Measurements from ENCODE around the gene UNC80.

Gene UNC80

DNA sequence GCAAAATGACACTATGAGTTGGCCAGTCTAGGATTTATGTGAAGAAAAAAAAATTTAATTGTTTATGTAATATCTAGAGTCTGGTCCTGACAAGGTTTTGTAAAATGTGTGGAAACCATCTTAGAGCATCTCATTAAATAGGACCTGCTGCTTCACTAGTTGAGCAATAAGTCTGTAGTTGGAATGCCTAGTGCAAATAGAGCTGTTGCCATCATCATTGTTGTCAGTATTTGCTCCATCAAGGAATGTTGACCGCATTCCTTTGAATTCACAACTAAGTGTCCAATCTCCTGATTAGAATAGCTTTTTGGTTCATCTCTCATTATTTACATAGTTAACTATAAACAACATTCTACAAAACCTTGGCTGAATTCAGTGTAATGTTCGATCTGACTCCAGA, 198.6 kb downstream of the UNC80 start:
- DNase-seq (ENCODE audit: low spot score), result no peak

DNA sequence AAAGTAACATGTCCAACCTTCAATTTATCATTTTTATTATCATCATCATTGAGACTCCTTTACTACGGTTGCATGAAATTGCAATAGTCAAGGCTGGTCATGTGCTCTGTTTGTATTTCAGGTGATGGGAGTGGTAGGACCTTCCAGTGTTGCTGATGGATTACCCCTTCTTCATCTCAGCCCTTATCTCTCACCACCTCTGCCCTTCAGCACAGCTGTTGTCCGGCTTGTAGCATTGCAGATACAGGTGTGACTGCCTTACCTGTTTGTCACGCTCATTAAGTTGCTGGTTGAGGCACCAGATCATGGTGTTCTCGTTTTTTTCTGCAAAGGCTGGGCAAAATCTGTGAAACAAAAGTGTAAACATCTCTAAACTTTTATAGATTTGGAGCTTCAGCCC, 199.1 kb downstream of the UNC80 start:
- no peak for DNase-seq (ENCODE audit: low spot score)

DNA sequence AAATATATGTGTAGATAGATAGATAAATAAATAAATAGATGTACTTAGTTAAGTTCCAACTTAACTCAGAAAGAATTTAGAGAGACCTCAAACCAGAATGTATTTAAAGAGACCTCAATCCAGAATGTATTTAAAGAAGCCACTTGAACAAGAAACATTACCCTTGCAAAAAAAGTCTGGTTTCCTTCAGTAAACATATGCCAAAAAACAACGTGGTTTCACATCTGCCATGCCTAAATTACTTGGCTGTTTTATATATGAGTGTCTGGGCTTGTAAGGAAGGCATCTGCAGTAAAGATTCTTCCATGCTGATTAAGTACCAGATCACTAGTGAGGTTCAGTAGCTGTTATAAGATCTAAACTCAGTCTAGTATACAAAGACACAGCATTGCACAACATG, 201.7 kb downstream of the UNC80 start:
- DNase-seq (ENCODE audit: low spot score), result no peak

DNA sequence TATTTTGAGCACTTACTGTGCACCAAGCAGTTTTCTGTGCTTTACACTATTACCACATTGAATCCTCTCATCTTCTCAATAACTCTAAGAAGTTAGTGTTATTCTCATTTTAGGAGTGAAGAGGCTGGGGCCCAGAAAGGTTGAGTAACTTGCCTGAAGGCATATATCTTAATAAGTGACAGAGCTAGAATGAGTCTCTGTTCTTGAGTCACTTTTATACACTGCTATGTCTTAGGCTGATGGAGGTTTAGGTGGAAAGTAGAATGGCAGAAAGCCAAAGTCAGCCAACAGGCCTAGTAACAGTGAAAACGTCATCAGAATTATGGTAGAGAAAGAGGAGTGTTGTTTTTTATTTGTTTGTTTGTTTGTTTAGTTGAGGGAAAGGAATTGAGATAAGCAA, 202.9 kb downstream of the UNC80 start:
- DNase-seq (ENCODE audit: low spot score), result no peak

DNA sequence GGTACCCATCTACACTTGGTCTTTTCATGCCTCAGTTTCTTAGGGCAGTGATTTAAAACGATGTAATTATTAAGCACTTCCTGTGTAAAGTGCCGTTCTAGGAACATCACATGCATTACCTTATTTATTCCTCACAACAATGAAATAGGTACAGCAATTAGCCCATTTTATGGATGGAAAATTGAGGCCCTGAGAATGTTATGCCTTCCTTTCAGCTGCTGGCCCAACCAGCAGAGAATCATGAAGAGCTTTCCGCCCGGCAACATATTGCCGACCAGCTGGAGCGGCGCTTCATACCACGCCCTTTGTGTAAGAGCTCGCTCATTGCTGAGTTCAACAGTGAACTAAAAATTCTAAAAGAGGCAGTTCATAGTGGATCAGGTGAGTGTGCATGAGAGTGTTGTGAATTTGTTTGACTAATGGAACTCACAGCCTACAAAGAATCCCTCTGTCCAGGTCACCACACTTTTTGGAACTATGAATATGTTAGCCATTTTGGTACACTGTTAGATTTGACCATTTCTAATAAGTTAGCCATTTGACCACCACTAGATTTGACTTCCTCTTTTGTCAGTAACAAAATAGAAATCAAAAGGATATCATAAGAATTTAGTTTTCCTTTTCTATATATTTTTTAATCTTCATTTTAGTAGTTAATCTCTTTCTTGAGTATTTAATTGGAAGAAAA, 205.2 kb downstream of the UNC80 start:
- DNase-seq (ENCODE audit: low spot score), result no peak

DNA sequence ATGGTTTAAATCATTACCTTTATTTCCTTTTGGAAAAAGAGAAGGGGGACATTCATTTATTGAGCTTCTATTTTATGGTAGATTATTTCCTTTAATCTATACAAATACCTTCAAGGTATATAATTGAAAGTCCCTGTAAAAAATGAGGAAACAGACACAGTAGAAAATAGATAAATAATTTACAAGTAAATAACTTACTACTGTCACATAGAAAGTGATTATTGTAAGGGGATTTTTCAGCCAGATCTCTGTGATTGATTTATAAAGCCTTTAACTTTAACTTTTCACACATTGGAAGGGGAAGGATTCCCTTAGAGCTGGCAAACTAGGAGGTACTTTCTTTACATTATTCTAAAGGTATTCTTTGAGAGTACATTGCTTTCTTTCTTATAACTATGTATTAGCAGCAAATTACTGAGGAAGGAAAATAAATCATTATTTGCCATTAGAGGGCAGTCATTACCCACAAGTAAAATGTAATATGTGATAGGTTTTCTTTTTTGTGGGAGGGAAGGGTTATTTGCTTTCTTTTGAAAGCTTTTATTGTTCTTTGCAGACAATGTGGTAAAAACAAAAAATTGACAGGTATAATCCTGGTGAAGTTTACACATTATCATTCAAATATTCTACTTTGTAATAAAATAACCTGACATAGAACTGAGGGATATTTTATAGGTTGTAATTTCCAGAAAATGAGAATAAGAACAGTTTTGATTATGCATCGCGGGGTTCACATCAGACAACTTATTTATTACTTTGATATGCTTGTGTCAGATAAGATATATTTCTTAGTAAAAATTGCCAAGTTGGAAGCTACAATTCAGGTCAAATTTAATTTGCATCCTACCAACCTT, 206.0 kb downstream of the UNC80 start:
- DNase-seq (ENCODE audit: low spot score), result peak; percentile 9

DNA sequence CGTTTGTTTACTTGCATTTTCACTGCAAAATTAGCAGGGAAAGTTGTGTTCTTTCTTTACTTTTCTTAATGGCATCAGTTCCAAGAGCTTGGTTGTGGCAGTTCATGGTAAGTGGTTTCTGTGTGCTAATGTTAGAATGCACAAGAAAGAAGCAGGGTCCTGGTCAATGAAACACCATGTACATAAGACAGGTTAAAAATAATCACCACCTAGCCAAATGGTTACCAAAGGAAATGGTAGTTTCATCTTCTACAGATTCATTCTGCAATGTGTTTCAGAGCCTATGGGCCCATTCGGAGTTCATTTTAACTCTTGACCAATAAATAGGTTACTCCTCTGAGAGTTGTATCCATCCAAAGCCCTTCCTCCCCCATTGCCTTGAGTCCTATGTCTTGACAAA, 212.7 kb downstream of the UNC80 start:
- DNase-seq (ENCODE audit: low spot score), result no peak

DNA sequence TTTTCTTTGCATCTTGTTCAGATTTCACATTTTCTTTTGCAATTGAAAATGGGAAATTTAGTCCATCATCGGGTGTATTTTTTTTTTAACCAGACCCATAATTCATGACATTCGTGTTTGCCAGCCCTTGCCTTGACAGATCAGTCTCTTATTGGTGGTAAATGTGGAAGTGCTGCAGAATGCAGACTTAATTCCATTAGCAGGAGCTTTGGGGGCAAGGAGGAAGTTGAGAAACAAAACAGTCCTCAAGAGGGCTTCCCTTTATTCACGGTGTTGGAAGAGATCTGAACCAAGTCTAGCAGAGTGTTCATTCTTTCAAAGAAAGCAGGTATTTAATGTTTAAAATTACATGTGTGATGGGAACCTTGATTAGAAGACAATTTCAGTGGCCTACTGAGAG, 214.2 kb downstream of the UNC80 start:
- no peak for DNase-seq (ENCODE audit: low spot score)

DNA sequence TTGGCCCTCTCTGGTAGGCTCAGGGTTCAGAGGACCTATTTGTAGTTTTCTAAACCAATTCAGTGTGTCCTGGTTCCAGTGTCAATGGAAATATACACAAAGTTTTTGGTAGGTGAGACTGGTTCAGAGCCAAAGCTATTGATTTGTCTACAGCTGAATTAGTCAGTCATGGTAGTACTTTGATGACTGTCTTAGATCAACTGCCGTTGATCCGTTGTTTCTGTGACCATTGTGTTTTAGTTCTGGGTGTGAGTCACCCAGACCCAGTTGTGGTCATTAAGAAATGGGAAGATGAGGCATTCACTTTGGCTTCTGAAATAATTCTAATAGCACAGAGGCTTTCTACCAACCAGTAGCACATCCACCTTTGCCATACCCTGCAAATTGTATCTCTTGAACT, 214.8 kb downstream of the UNC80 start:
- DNase-seq (ENCODE audit: low spot score), result no peak

DNA sequence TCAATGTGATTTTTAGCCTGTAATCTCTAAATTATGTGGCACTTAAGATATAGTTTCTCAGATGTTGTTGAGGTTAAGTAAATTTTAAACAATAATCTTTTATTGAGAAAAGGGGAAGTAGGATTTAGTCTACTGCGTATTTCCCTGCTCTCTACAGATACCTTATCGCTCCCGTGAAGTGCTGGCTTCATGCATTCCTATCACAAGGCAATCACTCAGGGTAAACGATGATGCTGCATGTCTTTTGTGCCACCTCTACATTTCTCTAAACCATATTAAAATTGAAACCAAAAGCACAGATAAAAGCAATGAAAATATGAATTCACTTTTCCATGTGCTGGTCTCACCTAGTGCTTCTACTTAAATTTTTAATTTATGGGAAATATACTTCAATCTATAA, 216.4 kb downstream of the UNC80 start:
- no peak for DNase-seq (ENCODE audit: low spot score)

DNA sequence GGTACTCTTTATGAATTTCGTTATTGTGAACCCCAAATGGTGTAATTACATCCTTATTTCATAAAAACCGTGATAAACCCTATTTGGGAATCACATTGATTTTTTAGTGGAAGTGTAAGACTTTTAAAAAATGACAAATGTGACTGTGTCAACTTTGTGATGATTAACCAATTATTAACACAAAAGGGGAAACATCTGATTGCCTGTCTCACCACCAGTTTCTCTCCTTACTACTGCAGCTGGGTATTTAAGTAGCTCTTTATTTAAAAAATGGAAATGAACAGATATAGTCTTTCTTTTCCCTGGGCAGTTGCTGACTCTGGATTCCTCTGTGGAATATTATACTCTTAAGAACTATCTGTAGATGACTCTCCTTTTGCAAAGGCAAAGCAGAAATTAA, 219.2 kb downstream of the UNC80 start:
- DNase-seq (ENCODE audit: low spot score), result no peak

DNA sequence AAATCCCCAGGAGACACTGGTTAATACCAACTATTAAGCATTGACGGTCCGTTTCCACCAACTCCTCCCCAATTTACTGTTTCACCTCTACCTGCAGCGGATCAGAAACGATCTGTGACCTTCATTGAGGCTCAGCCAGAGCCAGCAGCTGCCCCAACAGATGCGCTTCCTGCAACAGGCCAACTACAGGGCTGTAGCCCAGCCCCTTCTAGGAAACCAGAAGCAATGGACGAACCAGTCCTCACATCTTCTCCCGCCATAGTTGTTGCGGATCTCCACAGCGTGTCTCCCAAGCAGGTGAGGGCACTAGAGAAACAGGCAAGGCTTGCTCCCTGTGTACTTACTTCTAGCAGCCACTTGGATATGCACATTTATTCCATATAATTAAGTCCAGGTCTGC, 222.3 kb downstream of the UNC80 start:
- DNase-seq (ENCODE audit: low spot score), result no peak

DNA sequence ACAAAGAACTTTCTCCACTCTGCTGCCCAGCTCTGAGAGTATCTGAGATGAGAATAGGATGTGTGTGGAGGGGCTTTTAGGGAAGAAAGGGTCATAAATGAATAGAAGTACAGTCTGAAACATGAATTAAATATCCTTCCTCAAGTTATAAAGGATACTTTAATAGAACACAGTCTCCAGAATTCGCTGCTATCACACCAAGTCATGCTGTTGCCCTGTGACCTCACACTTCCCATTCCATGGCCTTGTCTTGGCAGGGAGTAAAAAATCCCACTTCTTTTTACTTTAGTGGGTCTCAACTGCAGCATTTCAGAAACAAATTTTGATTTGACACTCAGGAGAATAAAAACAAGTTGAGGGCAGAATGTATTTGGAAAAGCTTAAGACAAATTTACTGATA, 227.0 kb downstream of the UNC80 start:
- no peak for DNase-seq (ENCODE audit: low spot score)

DNA sequence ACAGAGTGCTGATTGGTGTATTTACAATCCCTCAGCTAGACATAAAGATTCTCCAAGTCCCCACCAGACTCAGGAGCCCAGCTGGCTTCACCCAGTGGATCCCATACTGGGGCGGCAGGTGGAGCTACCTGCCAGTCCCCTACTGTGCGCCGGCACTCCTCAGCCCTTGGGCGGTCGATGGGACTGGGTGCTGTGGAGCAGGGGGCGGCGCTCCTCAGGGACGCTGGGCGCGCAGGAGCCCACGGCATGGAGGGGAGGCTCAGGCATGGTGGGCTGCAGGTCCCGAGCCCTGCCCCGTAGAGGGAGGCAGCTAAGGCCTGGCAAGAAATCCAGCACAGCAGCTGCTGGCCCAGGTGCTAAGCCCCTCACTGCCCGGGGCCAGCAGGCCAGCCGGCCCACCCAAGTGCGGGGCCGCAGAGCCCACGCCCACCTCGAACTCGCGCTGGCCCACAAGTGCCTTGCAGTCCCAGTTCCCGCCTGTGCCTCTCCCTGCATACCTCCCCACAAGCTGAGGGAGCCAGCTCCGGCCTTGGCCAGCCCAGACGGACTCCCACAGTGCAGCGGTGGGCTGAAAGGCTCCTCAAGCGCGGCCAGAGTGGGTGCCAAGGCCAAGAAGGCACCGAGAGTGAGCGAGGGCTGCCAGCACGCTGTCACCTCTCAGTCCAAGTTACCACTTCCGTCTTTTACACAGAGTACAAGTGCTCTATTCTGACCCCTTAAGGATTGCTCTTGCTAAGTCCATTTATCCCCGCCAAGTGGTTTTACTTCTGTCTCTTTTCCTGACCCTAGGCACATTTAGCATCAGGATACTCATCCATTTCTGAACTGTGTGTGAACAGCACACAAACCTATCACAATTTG, 229.1 kb downstream of the UNC80 start:
- no peak for DNase-seq (ENCODE audit: low spot score)

DNA sequence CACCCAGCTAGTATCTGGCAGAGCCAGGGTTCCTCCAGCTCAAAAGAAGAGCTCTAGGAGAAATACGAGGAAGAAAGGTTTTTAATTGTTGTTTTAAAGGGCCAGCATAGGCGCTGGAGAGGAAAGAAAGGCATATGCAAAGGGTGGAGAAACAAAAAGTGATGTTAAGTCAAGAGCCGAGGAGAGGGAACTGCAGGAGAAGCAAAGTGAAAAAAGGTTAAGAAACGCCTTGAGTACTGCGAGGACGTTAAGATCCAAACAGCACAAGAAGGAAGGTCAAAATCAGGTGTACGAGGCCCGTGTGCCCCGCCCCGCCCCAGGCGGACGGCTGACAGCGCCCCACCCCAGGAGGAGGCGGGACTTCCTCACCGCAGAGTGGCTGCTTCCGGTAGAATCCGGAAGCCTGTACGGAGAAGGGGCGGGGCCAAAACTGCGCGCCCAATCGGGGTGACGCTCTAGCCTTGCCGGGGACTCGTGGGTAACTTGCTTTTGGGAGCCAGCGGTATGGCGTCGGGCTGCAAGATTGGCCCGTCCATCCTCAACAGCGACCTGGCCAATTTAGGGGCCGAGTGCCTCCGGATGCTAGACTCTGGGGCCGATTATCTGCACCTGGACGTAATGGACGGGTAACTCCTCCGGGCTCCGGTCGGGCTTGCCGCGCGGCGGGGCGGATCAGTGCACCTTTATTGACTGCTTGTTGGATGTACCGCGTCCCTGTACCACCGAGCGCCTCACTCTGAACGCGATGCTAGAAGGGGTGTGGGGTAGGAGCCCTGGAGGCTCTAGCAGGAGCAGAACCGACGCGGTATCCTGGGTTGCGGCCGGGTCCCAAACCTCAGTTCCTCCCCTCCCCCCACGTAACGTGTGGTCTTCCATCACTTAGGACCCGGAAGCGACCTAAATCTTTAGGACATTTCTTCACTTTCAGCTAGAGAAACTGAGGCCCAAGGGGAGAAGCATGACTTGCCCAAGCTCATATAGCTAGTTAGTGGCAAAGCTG, 230.8 kb downstream of the UNC80 start, which contains the start of gene RPE:
Gene RPE, plus strand, starts transcription at position 481 of the 1,000 bp plus-strand sequence. Its CDS starts 24 bp downstream, at position 505.
- DNase-seq (ENCODE audit: low spot score), result peak; percentile 93

DNA sequence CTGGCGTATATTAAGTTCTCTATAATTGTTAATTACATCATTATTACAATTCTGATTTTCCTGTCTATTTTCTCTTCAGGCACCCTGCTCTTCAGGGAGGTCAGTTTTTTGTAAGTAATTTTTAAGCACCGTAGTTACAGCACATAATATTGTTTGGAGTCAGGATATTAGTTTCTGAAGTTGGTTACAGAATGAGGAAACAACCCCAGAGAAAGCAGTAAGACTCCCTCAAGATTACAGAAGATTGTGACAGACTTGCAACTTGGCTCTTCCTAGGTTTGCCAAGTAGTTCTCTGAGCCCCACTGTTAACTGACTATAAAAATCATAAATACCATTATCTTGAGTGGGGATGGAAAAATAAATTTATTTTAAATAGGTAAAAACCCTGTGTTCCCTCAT, 231.7 kb downstream of the UNC80 start:
- DNase-seq (ENCODE audit: low spot score), result peak; percentile 6

DNA sequence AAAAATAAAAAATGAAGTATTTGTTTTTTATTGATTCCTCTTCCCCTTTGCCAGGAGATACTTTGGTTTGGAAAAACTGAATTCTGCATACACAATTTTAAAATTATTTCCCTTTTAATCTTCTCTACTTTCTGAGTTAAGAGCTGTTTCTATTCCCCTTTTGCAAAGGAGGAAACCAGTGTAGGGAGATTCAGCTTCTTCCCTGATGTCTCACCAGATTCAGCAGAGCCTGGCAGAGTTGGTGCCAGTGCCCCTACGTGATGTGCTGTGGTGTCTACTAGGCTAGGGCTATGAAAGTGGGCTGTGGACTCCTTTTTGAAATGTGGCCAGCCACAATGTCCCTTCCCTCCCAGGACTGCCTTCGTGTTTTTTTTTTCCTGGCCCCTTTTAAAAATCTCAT, 233.2 kb downstream of the UNC80 start:
- DNase-seq (ENCODE audit: low spot score), result peak; percentile 5

DNA sequence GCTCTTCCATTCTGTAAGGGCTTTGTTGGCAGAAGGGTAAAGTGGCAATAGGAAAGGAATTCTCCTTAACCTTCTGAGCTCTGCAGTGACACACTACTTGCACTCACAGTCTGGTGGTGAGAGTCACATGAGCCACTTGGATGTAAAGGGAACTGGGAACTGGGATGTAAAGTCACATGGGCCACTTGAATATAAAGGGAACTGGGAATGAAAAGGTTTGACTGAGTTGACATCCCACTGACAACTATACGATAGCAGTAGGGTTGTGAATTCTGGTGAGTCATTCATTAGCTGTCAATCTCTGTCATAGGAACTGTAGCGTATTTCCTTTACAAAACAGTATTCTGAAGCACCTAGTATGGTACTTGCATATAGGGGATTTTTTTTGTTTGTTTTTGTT, 236.3 kb downstream of the UNC80 start:
- DNase-seq (ENCODE audit: low spot score), result no peak

DNA sequence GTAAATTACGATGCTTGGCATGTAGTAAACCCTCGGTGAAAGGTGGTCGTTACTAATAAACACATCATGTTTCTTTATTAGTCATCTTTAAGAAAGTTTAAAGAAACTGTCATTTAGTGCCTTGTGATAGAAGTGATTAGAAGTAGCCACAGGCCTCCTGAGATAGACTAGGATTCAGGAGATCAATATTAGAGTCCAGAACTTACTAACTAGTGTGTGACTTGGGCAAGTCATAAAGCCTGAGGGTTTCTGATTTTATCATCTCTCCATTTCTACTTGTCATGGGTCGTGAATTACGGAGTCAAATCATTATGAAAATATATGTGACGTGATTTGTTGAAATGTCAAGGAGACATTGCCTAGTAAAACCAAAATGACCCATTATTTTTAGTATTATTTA, 237.5 kb downstream of the UNC80 start:
- no peak for DNase-seq (ENCODE audit: low spot score)

DNA sequence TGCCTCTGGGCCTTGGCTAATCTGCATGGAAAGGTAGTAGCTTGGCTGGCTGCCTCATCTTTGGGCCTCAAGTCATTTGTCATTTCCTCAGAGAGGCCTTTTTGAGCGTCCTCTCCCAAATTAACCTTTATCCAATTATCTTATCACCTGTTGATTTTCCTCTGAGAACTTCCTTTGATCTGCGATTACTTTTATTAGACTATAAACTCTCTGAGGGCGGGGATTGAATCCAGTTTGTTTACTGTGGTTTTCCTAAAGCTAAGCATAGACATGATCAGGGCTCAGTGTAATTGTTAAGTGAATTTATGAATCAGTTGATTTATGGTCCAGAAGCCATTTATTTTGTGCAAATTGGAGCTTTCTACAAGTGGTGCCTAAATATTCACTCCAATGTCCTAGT, 238.3 kb downstream of the UNC80 start:
- DNase-seq (ENCODE audit: low spot score), result no peak

DNA sequence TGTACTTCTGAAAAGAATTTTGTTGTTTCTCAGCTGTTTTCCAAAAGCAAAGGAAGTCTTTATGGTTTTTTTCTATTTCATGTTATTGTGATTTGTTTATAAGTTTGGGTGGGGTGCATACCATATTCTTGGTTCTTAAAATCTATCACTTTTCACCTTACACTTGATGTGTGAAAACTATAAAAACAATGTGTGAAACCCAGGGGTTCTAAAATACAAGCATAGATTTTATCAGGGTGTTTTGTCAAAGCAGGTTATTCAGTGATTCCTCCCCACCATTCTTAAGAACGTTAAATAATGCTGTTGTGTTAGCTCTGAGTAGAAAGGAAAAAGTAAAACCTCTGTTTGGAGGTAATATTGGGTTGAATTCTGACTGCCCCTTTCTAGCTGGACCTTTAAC, 248.5 kb downstream of the UNC80 start:
- DNase-seq (ENCODE audit: low spot score), result no peak

Data from germinal center (tissue), 1 donor.